Gastroesophageal sphincter (tissue), 4 donors: Measurements from ENCODE around the gene CTPS2. TPM values are rescaled to one million over a fixed set of nuclear protein-coding genes. Genes with fewer than 3 reads are reported as not detected.
A peak's percentile ranks its signal among the peaks of the same experiment; 100 is the strongest.

Experiments used
- ATAC-seq: fragments of 150-250 bp; one replicate; pipeline ENCODE4 v1.9.1; 2016; ENCODE audit warnings: mild to moderate bottlenecking, moderate library complexity
- H3K27ac ChIP-seq, 4 donors: fragments of 200-600 bp; sonication (generic) in 3 of 4; 1 replicate in 3 of 4; 2 replicates in 1 of 4; pipeline ENCODE4 v1.5.1; 2016 to 2019
- H3K27me3 ChIP-seq: fragments of 200-600 bp; sonication (generic); one replicate; pipeline ENCODE4 v1.5.1; 2019
- H3K36me3 ChIP-seq, 2 donors: fragments of 200-600 bp; sonication (generic); one replicate each; pipeline ENCODE4 v1.5.1; 2019; ENCODE audit warnings: control low read depth in 1 of 2
- H3K4me1 ChIP-seq, 3 donors: fragments of 200-600 bp; sonication (generic); 1 replicate in 2 of 3; 2 replicates in 1 of 3; pipeline ENCODE4 v1.5.1; 2016 to 2019; ENCODE audit warnings: control low read depth in 2 of 3
- H3K4me3 ChIP-seq, 2 donors: fragments of 200-600 bp; sonication (generic); one replicate each; pipeline ENCODE4 v1.5.1; 2019; ENCODE audit warnings: mild to moderate bottlenecking in 1 of 2, moderate library complexity in 1 of 2
- H3K9me3 ChIP-seq, 3 donors: fragments of 200-600 bp; sonication (generic); one replicate each; pipeline ENCODE4 v1.5.1; 2017 to 2019; ENCODE audit warnings: control low read depth in 2 of 3
- CTCF ChIP-seq, 4 experiments: fragments of 200-600 bp in 2 of 4; fragments of 450-650 bp in 2 of 4; sonication (generic) in 1 of 4; IDR thresholded peaks; one replicate each; pipeline ENCODE4 v1.5.1; 2017 to 2019; ENCODE audit warnings: antibody characterized with exemption in 4 of 4, mild to moderate bottlenecking in 2 of 4, moderate library complexity in 2 of 4
- EP300 ChIP-seq: sonication (generic); formaldehyde crosslinking; IDR thresholded peaks from one replicate; pipeline ENCODE4 v1.6.1; 2017; ENCODE audit warnings: antibody characterized with exemption, mild to moderate bottlenecking
- POLR2A ChIP-seq, 2 donors: fragments of 450-650 bp; IDR thresholded peaks; one replicate each; pipeline ENCODE4 v1.6.1; 2017; ENCODE audit warnings: antibody characterized with exemption in 2 of 2, mild to moderate bottlenecking in 2 of 2, moderate library complexity in 1 of 2
- POLR2AphosphoS5 ChIP-seq: sonication (generic); formaldehyde crosslinking; IDR thresholded peaks from one replicate; pipeline ENCODE4 v1.6.1; 2017; ENCODE audit warnings: antibody characterized with exemption
- WGBS, 2 donors: methylation state at CpG; one replicate each; pipeline ENCODE4 v1.1.5; 2018; ENCODE audit warnings: low coverage in 1 of 2; 5-methylcytosine and 5-hydroxymethylcytosine counted together
- total RNA-seq, 4 donors: library from RNA; depleted of rRNA; stranded (reverse); fragments of >200 nt; gene quantifications; one replicate each; pipeline ENCODE4 v1.1.0, GENCODE V29; 2016

CTPS2 gene
- total RNA-seq, 4 donors from 2014 or later = 12.1 to 20.5 (median 14.0) TPM

- no peaks in the 10 kb centered on the region for H3K27me3 ChIP-seq
- no peak for TF ChIP-seq POLR2A (IDR thresholded peaks at IDR 0.05)
- TF ChIP-seq CTCF (IDR thresholded peaks at IDR 0.05) = no peak
- no peak for TF ChIP-seq EP300
- no peak for TF ChIP-seq POLR2AphosphoS5
- H3K4me1 ChIP-seq = no peaks in the 10 kb centered on the region
- H3K9me3 ChIP-seq = no peaks in the 10 kb centered on the region
- WGBS, 2 donors = 0% methylated on average over 4 of the region's 67 CpGs; no CpG with 5 or more reads in 1 of the 2 donors
- peak; percentile 42 for ATAC-seq
- peak overlapping the region; percentile 75 to 81 for H3K4me3 ChIP-seq
- peak overlapping the region; percentile 88 to 91 (median 90) for H3K27ac ChIP-seq
- no peaks in the 10 kb centered on the region for H3K36me3 ChIP-seq
Measured at GRCh38 chrX:16711893-16712547, 449 bp downstream of the CTPS2 start.

GRCh38 chrX:16711219-16711811, 1.2 kb downstream of the CTPS2 start:
- Histone ChIP-seq H3K4me3 (peak overlapping the region; percentile 75 to 81), H3K4me1 (no peaks in the 10 kb centered on the region), H3K27ac (peak overlapping the region; percentile 88 to 91 (median 90)), H3K9me3 (no peaks in the 10 kb centered on the region), H3K27me3 (no peaks in the 10 kb centered on the region), H3K36me3 (peaks cover 0 to 6% of the 10 kb centered on the region in 2 donors)
- TF ChIP-seq CTCF (IDR thresholded peaks at IDR 0.05) (no peak), POLR2A (IDR thresholded peaks at IDR 0.05) (no peak), EP300 (no peak), POLR2AphosphoS5 (no peak)
- 37 to 48% methylated on average over 5 to 7 of the region's 9 CpGs for WGBS, 2 donors
- ATAC-seq = no peak

GRCh38 chrX:16708016-16708415, 4.5 kb downstream of the CTPS2 start:
- Histone ChIP-seq H3K9me3 (no peaks in the 10 kb centered on the region), H3K36me3 (peaks cover 0 to 9% of the 10 kb centered on the region in 2 donors), H3K27ac (no peak overlapping the region), H3K27me3 (no peaks in the 10 kb centered on the region), H3K4me1 (no peaks in the 10 kb centered on the region), H3K4me3 (no peak overlapping the region)
- WGBS, 2 donors = 93 to 100% methylated on average over 2 to 3 of the region's 3 CpGs
- TF ChIP-seq CTCF (IDR thresholded peaks at IDR 0.05) (no peak), EP300 (no peak), POLR2A (IDR thresholded peaks at IDR 0.05) (no peak), POLR2AphosphoS5 (no peak)
- ATAC-seq = no peak

- TF ChIP-seq EP300 (no peak), POLR2A (IDR thresholded peaks at IDR 0.05) (no peak), POLR2AphosphoS5 (no peak), CTCF (IDR thresholded peaks at IDR 0.05) (no peak)
Measured at GRCh38 chrX:16705370-16705769, 7.1 kb downstream of the CTPS2 start.

More at GRCh38 chrX:16705370-16705769, 7.1 kb downstream of the CTPS2 start:
- Histone ChIP-seq H3K4me1 (no peaks in the 10 kb centered on the region), H3K27ac (no peak overlapping the region), H3K9me3 (no peaks in the 10 kb centered on the region), H3K27me3 (no peaks in the 10 kb centered on the region), H3K4me3 (no peak overlapping the region), H3K36me3 (peaks cover 0 to 9% of the 10 kb centered on the region in 2 donors)
- ATAC-seq = no peak
- WGBS, 2 donors = 87% methylated on average over 3 of the region's 3 CpGs; no CpG with 5 or more reads in 1 of the 2 donors
